Right hindlimb (tissue), 1 donor: Measurements from ENCODE around the gene PPIA.
"Not testable (repeated sequence)": the region's sequence is repeated elsewhere in the genome, so short reads cannot be mapped to it uniquely, and the experiment has no call there.

Experiments used
- DNase-seq: peaks from one replicate; pipeline ENCODE4 v3.0.0-alpha.2; 2018

Gene PPIA

GRCh38 chr7:44843440-44843839 is 47.0 kb downstream of the PPIA start:
- not testable (repeated sequence) for DNase-seq

GRCh38 chr7:44845451-44845850 is 49.0 kb downstream of the PPIA start:
- DNase-seq, result no peak

DNA sequence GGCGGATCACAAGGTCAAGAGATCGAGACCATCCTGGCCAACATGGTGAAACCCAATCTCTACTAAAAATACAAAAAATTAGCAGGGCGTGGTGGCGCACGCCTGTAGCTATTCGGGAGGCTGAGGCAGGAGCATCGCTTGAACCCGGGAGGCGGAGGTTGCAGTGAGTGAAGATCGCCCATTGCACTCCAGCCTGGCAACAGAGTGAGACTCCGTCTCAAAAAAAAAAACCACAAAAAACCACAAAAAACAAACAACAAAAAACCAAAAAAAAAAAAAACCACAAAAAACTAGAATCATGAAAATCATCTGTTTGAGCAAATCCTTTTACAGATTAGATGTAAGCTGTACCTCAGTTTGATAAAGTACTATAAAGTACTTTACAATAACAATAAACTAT is 49.9 kb downstream of the PPIA start:
- DNase-seq, result not testable (repeated sequence)

GRCh38 chr7:44846816-44847508 is 50.5 kb downstream of the PPIA start:
- no peak for DNase-seq

- DNase-seq, result peak; percentile 95
These were observed 51.0 kb downstream of the PPIA start for GRCh38 chr7:44847509-44847919.

GRCh38 chr7:44847920-44848634 is 51.6 kb downstream of the PPIA start, which contains the start of gene H2AZ2:
H2AZ2 (minus strand) TSS chr7:44848087; CDS start chr7:44847971, 116 bp downstream.
- DNase-seq, result peak; percentile 100

DNA sequence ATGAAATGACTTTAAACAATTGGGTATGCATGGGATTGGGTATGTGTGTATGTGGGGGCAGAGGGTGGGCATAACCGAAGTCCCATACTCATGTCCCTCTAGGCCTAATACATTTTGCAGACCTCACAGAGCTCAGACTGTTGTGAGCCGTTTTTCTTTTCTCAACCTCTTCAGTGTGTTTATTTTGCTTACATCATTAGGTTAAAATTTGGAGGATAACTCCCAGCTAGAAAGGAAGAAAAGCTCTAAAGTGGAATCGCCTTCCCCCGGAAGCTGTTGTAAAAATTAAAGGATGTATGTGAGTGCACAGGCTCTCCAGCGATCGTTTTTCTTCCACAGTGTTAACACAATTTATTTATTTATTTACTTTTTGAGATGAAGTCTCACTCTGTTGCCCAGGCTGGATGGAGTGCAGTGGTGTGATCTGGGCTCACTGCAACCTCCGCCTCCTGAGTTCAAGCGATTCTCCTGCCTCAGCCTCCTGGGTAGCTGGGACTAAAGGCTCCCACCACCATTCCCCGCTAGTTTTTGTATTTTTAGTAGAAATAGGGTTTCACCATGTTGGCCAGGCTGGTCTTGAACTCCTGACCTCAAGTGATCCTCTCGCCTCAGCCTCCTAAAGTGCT is 52.9 kb downstream of the PPIA start:
- no peak for DNase-seq

DNA sequence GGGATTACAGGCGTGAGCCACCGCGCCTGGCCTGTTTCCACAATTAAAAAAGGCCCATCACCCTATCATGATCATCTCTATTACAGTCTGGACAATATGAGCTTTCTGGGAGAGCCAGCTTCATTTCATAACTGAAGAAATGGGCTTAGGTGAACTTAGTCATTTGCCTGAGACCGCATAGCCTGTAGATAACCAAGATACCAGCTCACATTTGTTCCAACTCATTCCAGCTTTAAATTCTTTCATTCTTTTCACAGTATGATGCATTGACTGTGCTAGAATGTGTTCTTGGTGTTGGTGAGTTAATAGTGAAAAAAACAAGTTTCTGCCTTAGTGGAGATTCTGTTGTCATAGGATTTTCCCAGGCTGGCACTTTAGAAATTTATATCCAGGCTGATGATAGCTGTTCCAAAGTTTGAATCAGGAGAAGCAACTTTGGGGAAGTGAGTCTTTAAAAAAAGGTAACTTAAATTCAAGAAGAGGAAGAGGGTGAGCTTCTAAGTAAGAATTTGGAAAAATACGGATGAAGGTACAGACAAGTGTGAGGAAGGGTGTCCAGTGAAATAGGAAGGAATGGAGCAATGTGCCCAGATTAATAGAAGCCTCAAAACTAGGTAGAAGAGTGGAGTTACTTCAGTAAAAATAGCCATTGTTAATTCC is 53.5 kb downstream of the PPIA start:
- no peak for DNase-seq

DNA sequence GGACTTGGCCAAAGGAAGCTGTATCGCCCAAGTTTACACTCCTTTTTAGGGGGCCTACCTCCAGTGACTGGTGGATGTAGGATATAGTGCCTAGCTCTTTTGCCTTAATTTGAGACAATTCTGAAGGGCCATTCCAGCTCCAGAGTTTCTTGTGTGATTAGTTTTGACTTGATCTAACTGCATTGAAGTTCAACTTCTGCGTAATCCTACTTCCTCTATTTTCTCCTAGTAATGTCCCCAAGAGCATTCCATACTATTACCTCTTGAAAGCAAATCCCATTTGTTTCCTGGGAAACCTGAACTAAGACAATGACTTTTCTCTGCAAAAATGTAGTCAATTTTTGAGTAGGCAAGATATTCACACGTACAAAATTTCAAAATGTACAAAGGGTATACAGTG is 56.1 kb downstream of the PPIA start:
- DNase-seq, result no peak
